ENCODE measurements around the gene ADCY5.

GRCh38 chr3:123315271-123315595 is 133.7 kb downstream of the ADCY5 start:
- TF ChIP-seq CTCF (IDR thresholded peaks at IDR 0.05) (no peak), POLR2A (IDR thresholded peaks at IDR 0.05) (no peak)

Data from prostate gland (tissue), 2 donors.